Neural progenitor cell (in vitro differentiated cells): ENCODE data around the gene CRHR2. TPM values are rescaled to one million over a fixed set of nuclear protein-coding genes. Genes with fewer than 3 reads are reported as not detected.

Experiments
- DNase-seq: peaks from one replicate; pipeline ENCODE4 v3.0.0-alpha.2; 2016; ENCODE audit warnings: low spot score
- H2AFZ ChIP-seq: fragments of 200-600 bp; sonication (generic); replicated peaks from 2 replicates; pipeline ENCODE4 v1.6.1; 2016; ENCODE audit warnings: antibody characterized with exemption
- H3F3A ChIP-seq: fragments of 200-600 bp; sonication (generic); 2 replicates; pipeline ENCODE4 v1.6.1; 2016; ENCODE audit warnings: antibody characterized with exemption, low read depth
- H3K27ac ChIP-seq: fragments of 200-600 bp; sonication (generic); 2 replicates; pipeline ENCODE4 v1.5.1; 2016; ENCODE audit warnings: mild to moderate bottlenecking
- H3K27me3 ChIP-seq: fragments of 200-600 bp; sonication (generic); 2 replicates; pipeline ENCODE4 v1.6.1; 2016; ENCODE audit warnings: mild to moderate bottlenecking, moderate library complexity
- H3K36me3 ChIP-seq: fragments of 200-600 bp; sonication (generic); 2 replicates; pipeline ENCODE4 v1.5.1; 2016
- H3K4me1 ChIP-seq: fragments of 200-600 bp; sonication (generic); 2 replicates; pipeline ENCODE4 v1.6.1; 2016; ENCODE audit warnings: mixed run types
- H3K4me2 ChIP-seq: fragments of 200-600 bp; sonication (generic); 2 replicates; pipeline ENCODE4 v1.6.1; 2016
- H3K4me3 ChIP-seq: fragments of 200-600 bp; sonication (generic); 2 replicates; pipeline ENCODE4 v1.5.1; 2016
- H3K79me2 ChIP-seq: fragments of 200-600 bp; sonication (generic); 2 replicates; pipeline ENCODE4 v1.6.1; 2016; ENCODE audit warnings: low read depth
- H3K9ac ChIP-seq: fragments of 200-600 bp; sonication (generic); 2 replicates; pipeline ENCODE4 v1.6.1; 2016
- H3K9me3 ChIP-seq: fragments of 200-600 bp; sonication (generic); 2 replicates; pipeline ENCODE4 v1.5.1; 2016; ENCODE audit warnings: low read depth
- H4K20me1 ChIP-seq: fragments of 200-600 bp; sonication (generic); 2 replicates; pipeline ENCODE4 v1.6.1; 2016; ENCODE audit warnings: low read depth
- H3K27ac Mint-ChIP-seq: 3 replicates; pipeline ENCODE4 v1.8.0; 2021; ENCODE audit warnings: mixed read lengths
- H3K27me3 Mint-ChIP-seq: 2 replicates; pipeline ENCODE4 v1.8.0; 2022; ENCODE audit warnings: low read depth, mild to moderate bottlenecking, inconsistent platforms, moderate library complexity, mixed read lengths; ENCODE audit not compliant: insufficient read depth
- H3K36me3 Mint-ChIP-seq: 3 replicates; pipeline ENCODE4 v1.8.0; 2021; ENCODE audit warnings: mixed read lengths
- H3K4me1 Mint-ChIP-seq: 3 replicates; pipeline ENCODE4 v1.8.0; 2021; ENCODE audit warnings: mixed read lengths
- H3K4me3 Mint-ChIP-seq: 3 replicates; pipeline ENCODE4 v1.8.0; 2021; ENCODE audit warnings: mild to moderate bottlenecking, moderate library complexity, mixed read lengths
- H3K9me3 Mint-ChIP-seq: 3 replicates; pipeline ENCODE4 v1.8.0; 2020; ENCODE audit warnings: mixed read lengths
- CTCF ChIP-seq: fragments of 200-600 bp; sonication (generic); IDR thresholded peaks from 2 replicates; pipeline ENCODE4 v1.5.1; 2017; ENCODE audit warnings: antibody characterized with exemption, mild to moderate bottlenecking
- EZH2 ChIP-seq: fragments of 200-600 bp; sonication (generic); IDR thresholded peaks from 2 replicates; pipeline ENCODE4 v1.6.1; 2017; ENCODE audit warnings: antibody characterized with exemption, mild to moderate bottlenecking, moderate library complexity
- EZH2phosphoT487 ChIP-seq: fragments of 200-600 bp; sonication (generic); IDR thresholded peaks from 2 replicates; pipeline ENCODE4 v1.6.1; 2017; ENCODE audit warnings: antibody characterized with exemption
- total RNA-seq: library from RNA; depleted of rRNA; stranded (reverse); fragments of >200 nt; gene quantifications from 2 replicates; pipeline ENCODE4 v1.2.3, GENCODE V29; 2015; ENCODE audit warnings: low replicate concordance

Gene CRHR2
- total RNA-seq, 1 donor from 2014 or later: not detected

DNA sequence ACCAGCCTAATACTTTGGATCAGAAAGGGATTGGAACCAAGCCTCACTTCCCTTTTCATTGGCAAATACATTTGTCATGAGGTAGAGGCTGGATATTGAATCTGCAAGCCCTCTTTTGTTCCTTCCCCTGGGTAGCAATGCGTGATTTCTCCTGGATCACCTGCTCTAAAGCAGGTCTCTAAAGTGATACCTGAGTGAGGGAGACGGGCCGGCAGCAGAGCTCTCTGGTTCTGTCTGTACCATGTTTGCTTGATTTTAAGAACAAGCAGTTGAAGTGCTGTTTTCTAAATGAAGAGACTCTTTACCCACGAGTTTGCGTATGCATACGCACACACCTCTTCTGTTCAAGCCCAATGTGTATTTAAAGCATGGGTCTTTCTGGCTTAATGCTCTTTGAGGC lies 46.5 kb downstream of the CRHR2 start:
- peaks cover 22% of the 10 kb centered on the region for H3K36me3 ChIP-seq
- no peaks in the 10 kb centered on the region for H3K4me1 Mint-ChIP-seq
- no peak overlapping the region for H3K27ac Mint-ChIP-seq
- TF ChIP-seq EZH2phosphoT487: no peak
- TF ChIP-seq CTCF: no peak
- TF ChIP-seq EZH2: no peak
- no peaks in the 10 kb centered on the region for H3K27me3 ChIP-seq
- no peak overlapping the region for H3K4me2 ChIP-seq
- no peaks in the 10 kb centered on the region for H3K27me3 Mint-ChIP-seq
- H3K9me3 ChIP-seq: no peaks in the 10 kb centered on the region
- no peaks in the 10 kb centered on the region for H3F3A ChIP-seq
- H3K36me3 Mint-ChIP-seq: peaks cover 23% of the 10 kb centered on the region
- no peak overlapping the region for H2AFZ ChIP-seq
- H3K79me2 ChIP-seq: no peaks in the 10 kb centered on the region
- no peak overlapping the region for H3K9ac ChIP-seq
- H3K4me3 Mint-ChIP-seq: no peak overlapping the region
- H3K9me3 Mint-ChIP-seq: no peaks in the 10 kb centered on the region
- H3K4me1 ChIP-seq: no peaks in the 10 kb centered on the region
- no peak overlapping the region for H3K4me3 ChIP-seq
- H4K20me1 ChIP-seq: no peaks in the 10 kb centered on the region
- no peak overlapping the region for H3K27ac ChIP-seq
- no peak for DNase-seq

GRCh38 chr7:30634634-30635201 lies 47.5 kb downstream of the CRHR2 start:
- no peak for DNase-seq
- no peak overlapping the region for H3K27ac ChIP-seq
- Mint-ChIP-seq H3K4me1 (no peaks in the 10 kb centered on the region), H3K4me3 (no peak overlapping the region), H3K9me3 (no peaks in the 10 kb centered on the region), H3K36me3 (peaks cover 23% of the 10 kb centered on the region), H3K27me3 (no peaks in the 10 kb centered on the region), H3K27ac (no peak overlapping the region)
- no peak overlapping the region for H2AFZ ChIP-seq
- TF ChIP-seq EZH2: no peak
- no peak for TF ChIP-seq CTCF
- no peak for TF ChIP-seq EZH2phosphoT487
- no peaks in the 10 kb centered on the region for H3F3A ChIP-seq
- H3K4me2 ChIP-seq: no peak overlapping the region
- no peaks in the 10 kb centered on the region for H3K9me3 ChIP-seq
- no peaks in the 10 kb centered on the region for H4K20me1 ChIP-seq
- H3K4me3 ChIP-seq: no peak overlapping the region
- H3K27me3 ChIP-seq: no peaks in the 10 kb centered on the region
- H3K9ac ChIP-seq: no peak overlapping the region
- H3K4me1 ChIP-seq: no peaks in the 10 kb centered on the region
- no peaks in the 10 kb centered on the region for H3K79me2 ChIP-seq
- peaks cover 22% of the 10 kb centered on the region for H3K36me3 ChIP-seq

DNA sequence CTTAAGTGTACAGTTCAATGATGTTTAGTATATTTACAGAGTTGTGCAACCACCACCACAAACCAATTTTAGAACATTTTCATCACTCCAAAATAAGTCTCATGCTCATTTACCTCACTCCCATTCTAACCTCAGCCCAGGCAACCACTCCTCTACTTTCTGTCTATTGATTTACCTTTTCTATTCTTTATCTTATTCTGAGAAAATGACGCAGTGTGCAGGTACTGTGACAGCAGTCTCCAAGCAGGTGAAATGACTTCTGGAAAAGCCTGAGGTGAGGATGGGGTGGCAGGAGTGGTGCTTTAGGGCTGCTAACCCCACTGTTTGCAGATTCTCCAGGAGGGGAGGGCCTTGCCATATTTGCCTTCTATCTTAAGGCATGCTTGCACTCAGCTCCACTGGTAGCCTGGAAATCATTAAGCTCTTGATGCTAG lies 48.0 kb downstream of the CRHR2 start:
- H2AFZ ChIP-seq: no peak overlapping the region
- H3K36me3 Mint-ChIP-seq: peaks cover 23% of the 10 kb centered on the region
- H3K27me3 ChIP-seq: no peaks in the 10 kb centered on the region

More for the DNA sequence above, 48.0 kb downstream of the CRHR2 start:
- Histone ChIP-seq H3K4me1 (no peaks in the 10 kb centered on the region), H3K79me2 (no peaks in the 10 kb centered on the region), H3K9me3 (no peaks in the 10 kb centered on the region), H3K27ac (no peak overlapping the region), H4K20me1 (no peaks in the 10 kb centered on the region), H3K4me2 (no peak overlapping the region), H3F3A (no peaks in the 10 kb centered on the region), H3K36me3 (peaks cover 22% of the 10 kb centered on the region), H3K4me3 (no peak overlapping the region), H3K9ac (no peak overlapping the region)
- no peaks in the 10 kb centered on the region for H3K9me3 Mint-ChIP-seq
- H3K27ac Mint-ChIP-seq: no peak overlapping the region
- no peak for DNase-seq
- H3K27me3 Mint-ChIP-seq: no peaks in the 10 kb centered on the region
- no peak overlapping the region for H3K4me3 Mint-ChIP-seq
- no peak for TF ChIP-seq EZH2phosphoT487
- TF ChIP-seq CTCF: no peak
- no peak for TF ChIP-seq EZH2
- no peaks in the 10 kb centered on the region for H3K4me1 Mint-ChIP-seq
